Stomach (tissue), 4 donors: ENCODE measurements around the gene ARF4.

Source experiments
- POLR2AphosphoS5 ChIP-seq, 3 donors: sonication (generic); formaldehyde crosslinking; IDR thresholded peaks; one replicate each; pipeline ENCODE4 v1.6.1; 2016; ENCODE audit warnings: antibody characterized with exemption in 3 of 3
- TF ChIP-seq, protein P1 (sequence below), 7 experiments: fragments of 450-650 bp in 4 of 7; fragments of 200-600 bp in 3 of 7; sonication (generic) in 3 of 7; IDR thresholded peaks; one replicate each; pipeline ENCODE4 v1.5.1; 2016 to 2019; ENCODE audit warnings: antibody characterized with exemption in 7 of 7, control low read depth in 2 of 7, mild to moderate bottlenecking in 1 of 7

DNA sequence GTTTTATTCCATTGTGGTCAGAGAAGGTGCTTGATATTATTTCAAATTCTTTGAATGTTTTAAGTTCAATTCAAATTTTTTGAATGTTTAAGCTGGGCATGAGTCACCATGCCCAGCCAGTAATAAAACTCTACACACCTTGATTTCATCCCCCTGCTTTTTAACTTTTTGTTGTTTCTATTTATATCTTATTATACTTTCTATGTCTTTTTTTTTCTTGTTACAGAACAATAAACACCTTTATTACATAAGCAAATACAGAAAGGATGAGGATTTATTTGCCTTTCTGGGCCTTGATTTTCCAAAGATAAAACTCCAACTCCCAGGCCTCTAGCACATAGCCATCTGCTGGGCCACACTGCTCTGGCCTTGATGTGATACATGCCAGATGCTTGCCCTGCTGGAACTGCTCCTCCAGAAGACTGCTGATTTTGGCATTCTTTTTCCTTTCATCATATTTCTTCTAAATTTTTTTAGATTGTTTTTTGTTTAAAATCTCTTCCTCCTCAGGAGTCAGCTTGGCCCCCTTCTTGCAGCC lies 67.0 kb downstream of the ARF4 start:
- TF ChIP-seq, protein P1, sequence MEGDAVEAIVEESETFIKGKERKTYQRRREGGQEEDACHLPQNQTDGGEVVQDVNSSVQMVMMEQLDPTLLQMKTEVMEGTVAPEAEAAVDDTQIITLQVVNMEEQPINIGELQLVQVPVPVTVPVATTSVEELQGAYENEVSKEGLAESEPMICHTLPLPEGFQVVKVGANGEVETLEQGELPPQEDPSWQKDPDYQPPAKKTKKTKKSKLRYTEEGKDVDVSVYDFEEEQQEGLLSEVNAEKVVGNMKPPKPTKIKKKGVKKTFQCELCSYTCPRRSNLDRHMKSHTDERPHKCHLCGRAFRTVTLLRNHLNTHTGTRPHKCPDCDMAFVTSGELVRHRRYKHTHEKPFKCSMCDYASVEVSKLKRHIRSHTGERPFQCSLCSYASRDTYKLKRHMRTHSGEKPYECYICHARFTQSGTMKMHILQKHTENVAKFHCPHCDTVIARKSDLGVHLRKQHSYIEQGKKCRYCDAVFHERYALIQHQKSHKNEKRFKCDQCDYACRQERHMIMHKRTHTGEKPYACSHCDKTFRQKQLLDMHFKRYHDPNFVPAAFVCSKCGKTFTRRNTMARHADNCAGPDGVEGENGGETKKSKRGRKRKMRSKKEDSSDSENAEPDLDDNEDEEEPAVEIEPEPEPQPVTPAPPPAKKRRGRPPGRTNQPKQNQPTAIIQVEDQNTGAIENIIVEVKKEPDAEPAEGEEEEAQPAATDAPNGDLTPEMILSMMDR (IDR thresholded peaks at IDR 0.05): no peak
- no peak for TF ChIP-seq POLR2AphosphoS5 (IDR thresholded peaks at IDR 0.05)
